Measurements from ENCODE around the gene SIX3.

GRCh38 chr2:44935729-44936098, 5.8 kb upstream of the SIX3 start:
- TF ChIP-seq, protein P1, sequence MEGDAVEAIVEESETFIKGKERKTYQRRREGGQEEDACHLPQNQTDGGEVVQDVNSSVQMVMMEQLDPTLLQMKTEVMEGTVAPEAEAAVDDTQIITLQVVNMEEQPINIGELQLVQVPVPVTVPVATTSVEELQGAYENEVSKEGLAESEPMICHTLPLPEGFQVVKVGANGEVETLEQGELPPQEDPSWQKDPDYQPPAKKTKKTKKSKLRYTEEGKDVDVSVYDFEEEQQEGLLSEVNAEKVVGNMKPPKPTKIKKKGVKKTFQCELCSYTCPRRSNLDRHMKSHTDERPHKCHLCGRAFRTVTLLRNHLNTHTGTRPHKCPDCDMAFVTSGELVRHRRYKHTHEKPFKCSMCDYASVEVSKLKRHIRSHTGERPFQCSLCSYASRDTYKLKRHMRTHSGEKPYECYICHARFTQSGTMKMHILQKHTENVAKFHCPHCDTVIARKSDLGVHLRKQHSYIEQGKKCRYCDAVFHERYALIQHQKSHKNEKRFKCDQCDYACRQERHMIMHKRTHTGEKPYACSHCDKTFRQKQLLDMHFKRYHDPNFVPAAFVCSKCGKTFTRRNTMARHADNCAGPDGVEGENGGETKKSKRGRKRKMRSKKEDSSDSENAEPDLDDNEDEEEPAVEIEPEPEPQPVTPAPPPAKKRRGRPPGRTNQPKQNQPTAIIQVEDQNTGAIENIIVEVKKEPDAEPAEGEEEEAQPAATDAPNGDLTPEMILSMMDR (IDR thresholded peaks at IDR 0.05; ENCODE audit: insufficient read depth, low read length) = no peak
- TF ChIP-seq POLR2AphosphoS5 (IDR thresholded peaks at IDR 0.05; ENCODE audit: low read depth) (no peak), GABPA (IDR thresholded peaks at IDR 0.05; ENCODE audit: low read depth) (no peak)
- TF ChIP-seq, protein P2, sequence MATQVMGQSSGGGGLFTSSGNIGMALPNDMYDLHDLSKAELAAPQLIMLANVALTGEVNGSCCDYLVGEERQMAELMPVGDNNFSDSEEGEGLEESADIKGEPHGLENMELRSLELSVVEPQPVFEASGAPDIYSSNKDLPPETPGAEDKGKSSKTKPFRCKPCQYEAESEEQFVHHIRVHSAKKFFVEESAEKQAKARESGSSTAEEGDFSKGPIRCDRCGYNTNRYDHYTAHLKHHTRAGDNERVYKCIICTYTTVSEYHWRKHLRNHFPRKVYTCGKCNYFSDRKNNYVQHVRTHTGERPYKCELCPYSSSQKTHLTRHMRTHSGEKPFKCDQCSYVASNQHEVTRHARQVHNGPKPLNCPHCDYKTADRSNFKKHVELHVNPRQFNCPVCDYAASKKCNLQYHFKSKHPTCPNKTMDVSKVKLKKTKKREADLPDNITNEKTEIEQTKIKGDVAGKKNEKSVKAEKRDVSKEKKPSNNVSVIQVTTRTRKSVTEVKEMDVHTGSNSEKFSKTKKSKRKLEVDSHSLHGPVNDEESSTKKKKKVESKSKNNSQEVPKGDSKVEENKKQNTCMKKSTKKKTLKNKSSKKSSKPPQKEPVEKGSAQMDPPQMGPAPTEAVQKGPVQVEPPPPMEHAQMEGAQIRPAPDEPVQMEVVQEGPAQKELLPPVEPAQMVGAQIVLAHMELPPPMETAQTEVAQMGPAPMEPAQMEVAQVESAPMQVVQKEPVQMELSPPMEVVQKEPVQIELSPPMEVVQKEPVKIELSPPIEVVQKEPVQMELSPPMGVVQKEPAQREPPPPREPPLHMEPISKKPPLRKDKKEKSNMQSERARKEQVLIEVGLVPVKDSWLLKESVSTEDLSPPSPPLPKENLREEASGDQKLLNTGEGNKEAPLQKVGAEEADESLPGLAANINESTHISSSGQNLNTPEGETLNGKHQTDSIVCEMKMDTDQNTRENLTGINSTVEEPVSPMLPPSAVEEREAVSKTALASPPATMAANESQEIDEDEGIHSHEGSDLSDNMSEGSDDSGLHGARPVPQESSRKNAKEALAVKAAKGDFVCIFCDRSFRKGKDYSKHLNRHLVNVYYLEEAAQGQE (IDR thresholded peaks at IDR 0.05; ENCODE audit: insufficient replicate concordance, low read depth) = no peak

All from HL-60 (cell line).